HCT116 (cell line): Measurements from ENCODE around the gene MICU2. TPM values are rescaled to one million over a fixed set of nuclear protein-coding genes. Genes with fewer than 3 reads are reported as not detected.
"Not testable (repeated sequence)": the region's sequence is repeated elsewhere in the genome, so short reads cannot be mapped to it uniquely, and the experiment has no call there.

ENCODE experiments used
- ATAC-seq: fragments of 200-7000 bp; cut with Tn5 transposase; 2 replicates; pipeline ENCODE4 v1.9.1; 2020; ENCODE audit warnings: mild to moderate bottlenecking, moderate library complexity
- BruUV-seq: library from RNA; stranded (reverse); fragments of 400-500 nt; replicated peaks from 2 replicates; lab custom pipeline; 2021; lab: Mats Ljungman, UMichigan
- CTCF ChIA-PET: fragments of 300-600 bp; sonication (Branson Sonifier 250); formaldehyde crosslinking; loops from one replicate; lab custom pipeline; 2021; ENCODE audit warnings: antibody characterized with exemption; lab: Charles Lee
- POLR2A ChIA-PET: fragments of 300-600, 350-600 bp; sonication (Branson Sonifier 250); formaldehyde crosslinking; loops from one replicate; lab custom pipeline; 2021; ENCODE audit warnings: antibody characterized with exemption; lab: Charles Lee
- RAD21 ChIA-PET, 2 experiments: fragments of 300-600 bp; sonication (Branson Sonifier 250); formaldehyde crosslinking; loops; one replicate each; lab custom pipeline; 2023; ENCODE audit warnings: low total read pairs in 2 of 2; ENCODE audit not compliant: uncharacterized antibody in 2 of 2, unreplicated experiment in 2 of 2, low non-redundant PET in 1 of 2; lab: Charles Lee
- DNase-seq: peaks from one replicate; pipeline ENCODE4 v3.0.0-alpha.2; 2010; ENCODE audit warnings: low read depth, low spot score
- H2AFZ ChIP-seq: fragments of 200-600 bp; shearing (Covaris generic), sonication (generic); 2 replicates; pipeline ENCODE4 v1.6.1; 2017; ENCODE audit warnings: low read depth, mixed run types, mixed read lengths, antibody characterized with exemption, low read length; ENCODE audit not compliant: poor library complexity, severe bottlenecking
- H3K27ac ChIP-seq: 2 replicates; pipeline ENCODE4 v1.5.1; 2012; ENCODE audit warnings: low read depth, low read length
- H3K27me3 ChIP-seq: fragments of 200-600 bp; sonication (generic); 2 replicates; pipeline ENCODE4 v1.6.1; 2016; ENCODE audit warnings: mixed run types, low read length, mixed read lengths; ENCODE audit not compliant: insufficient read depth
- H3K36me3 ChIP-seq, 2 experiments: fragments of 200-500 bp in 1 of 2; fragments of 200-600 bp in 1 of 2; sonication (Bioruptor generic) in 1 of 2; sonication (generic) in 1 of 2; 2 replicates each; pipeline versions ENCODE4 v1.5.1 to v1.6.1; 2014 to 2016; ENCODE audit warnings: low read length in 2 of 2, inconsistent platforms in 1 of 2, mixed read lengths in 1 of 2, mixed run types in 1 of 2; ENCODE audit not compliant: insufficient read depth in 2 of 2, control insufficient read depth in 1 of 2
- H3K4me1 ChIP-seq, 2 experiments: fragments of 200-600 bp in 1 of 2; sonication (generic) in 1 of 2; 2 replicates each; pipeline versions ENCODE4 v1.5.1 to v1.6.1; 2012 to 2017; ENCODE audit warnings: low read length in 2 of 2, inconsistent platforms in 1 of 2, mild to moderate bottlenecking in 1 of 2, mixed read lengths in 1 of 2, mixed run types in 1 of 2, moderate library complexity in 1 of 2; ENCODE audit not compliant: insufficient read depth in 2 of 2, control insufficient read depth in 1 of 2
- H3K4me2 ChIP-seq: fragments of 200-600 bp; sonication (generic); 2 replicates; pipeline ENCODE4 v1.6.1; 2017; ENCODE audit warnings: mixed run types, low read length, mixed read lengths
- H3K4me3 ChIP-seq, 2 experiments: fragments of 200-600 bp in 1 of 2; sonication (generic) in 1 of 2; replicated peaks in 1 of 2; 2 replicates each; pipeline ENCODE4 v1.5.1; 2011 to 2016; ENCODE audit warnings: low read length in 2 of 2, control low read depth in 1 of 2, low read depth in 1 of 2, mild to moderate bottlenecking in 1 of 2, mixed read lengths in 1 of 2, mixed run types in 1 of 2
- H3K79me2 ChIP-seq: fragments of 200-600 bp; sonication (generic); 2 replicates; pipeline ENCODE4 v1.6.1; 2017; ENCODE audit warnings: mild to moderate bottlenecking, mixed run types, low read length, moderate library complexity, mixed read lengths; ENCODE audit not compliant: insufficient read depth
- H3K9ac ChIP-seq: fragments of 200-600 bp; sonication (generic); 2 replicates; pipeline ENCODE4 v1.6.1; 2016; ENCODE audit warnings: low read length, mixed read lengths
- H3K9me2 ChIP-seq: fragments of 200-600 bp; sonication (generic), shearing (Covaris generic); 2 replicates; pipeline ENCODE4 v1.6.1; 2017; ENCODE audit warnings: mixed run types, mild to moderate bottlenecking, moderate library complexity; ENCODE audit not compliant: insufficient read depth
- H3K9me3 ChIP-seq, 2 experiments: fragments of 200-500 bp in 1 of 2; fragments of 200-600 bp in 1 of 2; sonication (Bioruptor generic) in 1 of 2; sonication (generic) in 1 of 2; 2 replicates each; pipeline ENCODE4 v1.6.1; 2014 to 2017; ENCODE audit warnings: low read length in 2 of 2, mixed read lengths in 2 of 2, inconsistent platforms in 1 of 2, low read depth in 1 of 2, mild to moderate bottlenecking in 1 of 2, mixed run types in 1 of 2, moderate library complexity in 1 of 2; ENCODE audit not compliant: control insufficient read depth in 1 of 2, insufficient read depth in 1 of 2
- H4K20me1 ChIP-seq: fragments of 200-600 bp; sonication (generic), shearing (Covaris generic); 2 replicates; pipeline ENCODE4 v1.6.1; 2017; ENCODE audit warnings: mixed run types, mild to moderate bottlenecking, moderate library complexity; ENCODE audit not compliant: insufficient read depth
- CBX3 ChIP-seq: IDR thresholded peaks from 2 replicates; pipeline ENCODE4 v1.6.1; 2012; ENCODE audit warnings: low read depth
- REST ChIP-seq: IDR thresholded peaks from 2 replicates; pipeline ENCODE4 v1.6.1; 2012; ENCODE audit warnings: low read depth
- intact Hi-C: fragments of 100-400 bp; cut with micrococcal nuclease; formaldehyde crosslinking; loops from 2 replicates; pipeline ENCODE4 v1.10.0; 2022
- total RNA-seq: library from RNA; stranded (reverse); gene quantifications from one replicate; pipeline ENCODE4 v1.2.1, GENCODE V29; 2021; ENCODE audit not compliant: unreplicated experiment

The MICU2 gene
- total RNA-seq, 1 experiment from 2014 or later = 41.0 TPM

- H3K79me2 ChIP-seq = peaks cover 71% of the 10 kb centered on the region
- H3K9me2 ChIP-seq, H3K4me2 ChIP-seq, BruUV-seq, H3K27me3 ChIP-seq, H2AFZ ChIP-seq, H3K9ac ChIP-seq, POLR2A ChIA-PET, CTCF ChIA-PET, H3K27ac ChIP-seq, H3K36me3 ChIP-seq, DNase-seq, intact Hi-C loops, H3K4me1 ChIP-seq, H3K4me3 ChIP-seq, RAD21 ChIA-PET, H4K20me1 ChIP-seq, H3K9me3 ChIP-seq, ATAC-seq: not testable (repeated sequence)
These were observed 13.1 kb downstream of the MICU2 start for GRCh38 chr13:21590665-21591456.

GRCh38 chr13:21590231-21590630 lies 13.7 kb downstream of the MICU2 start:
- H3K9me2 ChIP-seq = no peaks in the 10 kb centered on the region
- ATAC-seq (no peak), DNase-seq (no peak)
- H3K4me2 ChIP-seq = no peak overlapping the region
- no peak overlapping the region for H3K9ac ChIP-seq
- peaks cover 74% of the 10 kb centered on the region for H3K79me2 ChIP-seq
- ChIA-PET CTCF (no interaction called here), POLR2A (no interaction called here), RAD21 (no interaction called here)
- H4K20me1 ChIP-seq = no peaks in the 10 kb centered on the region
- BruUV-seq = no TSS peak
- H3K4me1 ChIP-seq = peaks cover 0 to 8% of the 10 kb centered on the region in 2 experiments; a peak in 1 of 4 replicates
- H3K27me3 ChIP-seq = no peaks in the 10 kb centered on the region
- no peak overlapping the region for H3K27ac ChIP-seq
- H2AFZ ChIP-seq = no peak overlapping the region
- H3K36me3 ChIP-seq = no peaks in the 10 kb centered on the region; a peak in 1 of 4 replicates
- no peak overlapping the region for H3K4me3 ChIP-seq
- no peak for TF ChIP-seq CBX3
- TF ChIP-seq REST = no peak
- intact Hi-C loops = no loop called here
- H3K9me3 ChIP-seq = no peaks in the 10 kb centered on the region

DNA sequence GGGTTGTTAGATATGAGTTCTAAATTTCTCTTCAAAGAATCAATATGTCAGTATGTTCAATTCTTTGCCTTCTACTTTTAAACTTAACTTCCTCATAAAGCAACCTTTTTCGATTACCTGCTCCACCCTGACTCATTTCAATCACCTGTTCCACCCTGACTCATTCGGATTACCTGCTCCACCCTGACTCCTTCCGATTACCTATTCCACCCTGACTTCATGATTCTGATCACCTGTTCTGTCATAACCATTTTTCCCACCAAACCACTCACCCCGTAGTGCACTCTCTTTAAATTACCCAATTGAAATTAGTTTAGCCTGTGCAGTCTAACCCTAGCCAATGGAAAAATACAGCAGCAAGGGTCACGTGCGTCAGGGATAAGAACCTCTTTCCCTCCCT lies 14.5 kb downstream of the MICU2 start:
- ATAC-seq, H3K4me2 ChIP-seq, H3K9me2 ChIP-seq, intact Hi-C loops, H3K36me3 ChIP-seq, POLR2A ChIA-PET, H4K20me1 ChIP-seq, H2AFZ ChIP-seq, DNase-seq, RAD21 ChIA-PET, CTCF ChIA-PET, H3K27ac ChIP-seq, H3K9ac ChIP-seq, H3K9me3 ChIP-seq, H3K27me3 ChIP-seq, H3K4me1 ChIP-seq, H3K4me3 ChIP-seq, BruUV-seq: not testable (repeated sequence)
- H3K79me2 ChIP-seq = peaks cover 75% of the 10 kb centered on the region
